GM21515 (cell line): ENCODE results near the gene GINS2.

ENCODE experiments used
- ATAC-seq: cut with Tn5 transposase; IDR thresholded peaks from one replicate; pipeline ENCODE4 v1.9.1; 2021; ENCODE audit not compliant: unreplicated experiment

The GINS2 gene

GRCh38 chr16:85668676-85669424, 19.9 kb downstream of the GINS2 start:
- ATAC-seq, result no peak

GRCh38 chr16:85667841-85668413, 20.8 kb downstream of the GINS2 start:
- no peak for ATAC-seq

- no peak for ATAC-seq
Measured at GRCh38 chr16:85667261-85667660, 21.5 kb downstream of the GINS2 start.

- ATAC-seq, result no peak
Measured at GRCh38 chr16:85665929-85666328, 22.8 kb downstream of the GINS2 start.

GRCh38 chr16:85665373-85665740, 23.4 kb downstream of the GINS2 start:
- ATAC-seq, result no peak

- no peak for ATAC-seq
Measured at GRCh38 chr16:85664580-85665372, 24.0 kb downstream of the GINS2 start.

- ATAC-seq, result no peak
Measured at GRCh38 chr16:85663891-85664321, 24.8 kb downstream of the GINS2 start.

GRCh38 chr16:85662976-85663830, 25.6 kb downstream of the GINS2 start:
- ATAC-seq, result no peak

GRCh38 chr16:85662482-85662812, 26.3 kb downstream of the GINS2 start:
- ATAC-seq, result no peak

- ATAC-seq, result no peak
Measured at GRCh38 chr16:85661740-85662481, 26.8 kb downstream of the GINS2 start.

- no peak for ATAC-seq
Measured at GRCh38 chr16:85660843-85661739, 27.7 kb downstream of the GINS2 start.

GRCh38 chr16:85659805-85660511, 28.8 kb downstream of the GINS2 start:
- peak; percentile 53 for ATAC-seq

- ATAC-seq, result no peak
Measured at GRCh38 chr16:85659336-85659735, 29.4 kb downstream of the GINS2 start.

GRCh38 chr16:85658504-85659326, 30.0 kb downstream of the GINS2 start:
- no peak for ATAC-seq

GRCh38 chr16:85657996-85658395, 30.8 kb downstream of the GINS2 start:
- ATAC-seq, result no peak

- ATAC-seq, result no peak
Measured at GRCh38 chr16:85657267-85657650, 31.5 kb downstream of the GINS2 start.

GRCh38 chr16:85656351-85657266, 32.1 kb downstream of the GINS2 start:
- no peak for ATAC-seq
